Endothelial cell of umbilical vein (primary cell): ENCODE measurements around the gene SYT11. TPM values are rescaled to one million over a fixed set of nuclear protein-coding genes. Genes with fewer than 3 reads are reported as not detected.

Experiments used
- BruUV-seq: library from RNA; stranded (reverse); fragments of 400-500 nt; replicated peaks from 2 replicates; lab custom pipeline; 2021; lab: Mats Ljungman, UMichigan
- CTCF ChIA-PET: fragments of 300-600, 350-600 bp; sonication (Branson Sonifier 250); formaldehyde crosslinking; loops from one replicate; lab custom pipeline; 2021; ENCODE audit warnings: antibody characterized with exemption, inconsistent platforms; lab: Charles Lee
- POLR2A ChIA-PET: fragments of 300-600, 350-600 bp; sonication (Branson Sonifier 250); formaldehyde crosslinking; loops from one replicate; lab custom pipeline; 2021; ENCODE audit warnings: antibody characterized with exemption, inconsistent platforms; lab: Charles Lee
- DNase-seq: peaks from one replicate; pipeline ENCODE4 v3.0.0-alpha.2; 2011; ENCODE audit warnings: low read depth, low spot score
- FAIRE-seq: peaks from 2 replicates; lab custom pipeline; 2011; peaks lifted over from hg19 to GRCh38; lab: Jason Lieb, UNC
- H2AFZ ChIP-seq: 2 replicates; pipeline ENCODE4 v1.6.0; 2012; ENCODE audit warnings: low read depth, low read length, control low read depth, inconsistent platforms
- H3K27ac ChIP-seq: 2 replicates; pipeline ENCODE4 v1.5.1; 2011; ENCODE audit warnings: low read depth, mild to moderate bottlenecking, control low read depth, low read length, moderate library complexity; ENCODE audit not compliant: insufficient read depth
- H3K27me3 ChIP-seq, 2 experiments: 2 replicates each; pipeline versions ENCODE4 v1.6.0 to v1.6.1; 2011; ENCODE audit warnings: low read length in 2 of 2, mixed read lengths in 1 of 2; ENCODE audit not compliant: control insufficient read depth in 2 of 2, insufficient read depth in 2 of 2
- H3K36me3 ChIP-seq, 2 experiments: 2 replicates in 1 of 2; 3 replicates in 1 of 2; pipeline ENCODE4 v1.5.1; 2011; ENCODE audit warnings: low read length in 2 of 2, mild to moderate bottlenecking in 1 of 2, moderate library complexity in 1 of 2; ENCODE audit not compliant: control insufficient read depth in 2 of 2, insufficient read depth in 2 of 2; ENCODE audit errors: extremely low read depth in 1 of 2
- H3K4me1 ChIP-seq: 3 replicates; pipeline ENCODE4 v1.5.1; 2011; ENCODE audit warnings: mild to moderate bottlenecking, low read length; ENCODE audit not compliant: control insufficient read depth, insufficient read depth; ENCODE audit errors: extremely low read depth
- H3K4me2 ChIP-seq: 2 replicates; pipeline ENCODE4 v1.6.1; 2011; ENCODE audit warnings: low read length, control low read depth, mixed read lengths; ENCODE audit not compliant: insufficient read depth
- H3K4me3 ChIP-seq, 3 experiments: fragments of 200-600 bp in 1 of 3; sonication (generic), shearing (Covaris generic) in 1 of 3; replicated peaks in 1 of 3; 2 replicates each; pipeline ENCODE4 v1.5.1; 2011 to 2016; ENCODE audit warnings: control low read depth in 3 of 3, low read length in 3 of 3, mild to moderate bottlenecking in 2 of 3, inconsistent platforms in 1 of 3, low read depth in 1 of 3, moderate library complexity in 1 of 3; ENCODE audit not compliant: insufficient read depth in 1 of 3
- H3K79me2 ChIP-seq: 2 replicates; pipeline ENCODE4 v1.6.0; 2012; ENCODE audit warnings: low read length, inconsistent platforms; ENCODE audit not compliant: control insufficient read depth, insufficient read depth
- H3K9ac ChIP-seq: replicated peaks from 2 replicates; pipeline ENCODE3; 2011; ENCODE audit warnings: low read length, control low read depth; ENCODE audit not compliant: insufficient read depth; ENCODE audit errors: extremely low read depth
- H3K9me1 ChIP-seq: replicated peaks from 3 replicates; pipeline ENCODE4 v1.6.0; 2011; ENCODE audit warnings: mild to moderate bottlenecking, low read length; ENCODE audit not compliant: control insufficient read depth, insufficient read depth; ENCODE audit errors: extremely low read depth
- H3K9me3 ChIP-seq: replicated peaks from 2 replicates; pipeline ENCODE4 v1.5.1; 2012; ENCODE audit warnings: low read length, inconsistent platforms; ENCODE audit not compliant: control insufficient read depth, insufficient read depth
- H4K20me1 ChIP-seq: replicated peaks from 2 replicates; pipeline ENCODE3; 2011; ENCODE audit warnings: mild to moderate bottlenecking, low read length; ENCODE audit not compliant: control insufficient read depth, insufficient read depth; ENCODE audit errors: extremely low read depth
- CTCF ChIP-seq, 2 donors: IDR thresholded peaks; 1 replicate in 1 of 2; 2 replicates in 1 of 2; pipeline ENCODE4 v1.5.1; 2011; ENCODE audit warnings: low read length in 2 of 2, mild to moderate bottlenecking in 2 of 2, moderate library complexity in 2 of 2, control low read depth in 1 of 2, inconsistent platforms in 1 of 2, low read depth in 1 of 2; ENCODE audit not compliant: insufficient read depth in 1 of 2; ENCODE audit errors: extremely low read depth in 1 of 2
- FOS ChIP-seq: IDR thresholded peaks from 2 replicates; pipeline ENCODE4 v1.6.1; 2011; ENCODE audit warnings: mild to moderate bottlenecking, low read length, moderate library complexity, borderline replicate concordance; ENCODE audit not compliant: insufficient read depth
- MAX ChIP-seq: IDR thresholded peaks from 2 replicates; pipeline ENCODE4 v1.6.1; 2011; ENCODE audit not compliant: insufficient read depth, insufficient read length
- POLR2A ChIP-seq: IDR thresholded peaks from 2 replicates; pipeline ENCODE4 v1.6.1; 2012; ENCODE audit warnings: low read depth, mild to moderate bottlenecking, control low read depth, low read length
- POLR2AphosphoS5 ChIP-seq: IDR thresholded peaks from 2 replicates; pipeline ENCODE4 v1.6.1; 2012; ENCODE audit warnings: low read depth, mild to moderate bottlenecking, control low read depth, low read length, moderate library complexity; ENCODE audit not compliant: insufficient read depth
- dilution Hi-C: fragments of 300-500 bp; cut with MboI; formaldehyde crosslinking; loops from one replicate; pipeline ENCODE4 v1.15.0; 2019; ENCODE audit warnings: low sequenced_read_pairs; ENCODE audit not compliant: extremely low pct_ligation_motif_present
- intact Hi-C: fragments of 100-400 bp; cut with micrococcal nuclease; formaldehyde crosslinking; loops from one replicate; pipeline ENCODE4 v1.10.0; 2022
- polyA plus RNA-seq, 4 experiments: library from polyadenylated mRNA; depleted of rRNA in 3 of 4; stranded (reverse) in 3 of 4; unstranded in 1 of 4; fragments of >200 nt; gene quantifications; 2 replicates each; pipeline versions ENCODE4 v1.2.1 to v1.2.3, GENCODE V29; 2011 to 2012; ENCODE audit warnings: missing spikeins in 1 of 4
- total RNA-seq: library from RNA; stranded (reverse); gene quantifications from 2 replicates; pipeline ENCODE4 v1.2.3, GENCODE V29; 2021

The SYT11 gene
- total and polyA plus RNA-seq, 2 donors (not counting 3 experiments of a cell fraction or from before 2014, with no cell fraction given): 28.2 to 36.5 TPM

- Histone ChIP-seq H4K20me1 (no peaks in the 10 kb centered on the region), H3K36me3 (peaks cover 13 to 20% of the 10 kb centered on the region in 2 experiments), H3K27ac (peak overlapping the region; percentile 69), H3K27me3 (no peaks in the 10 kb centered on the region), H3K9me3 (no peaks in the 10 kb centered on the region), H3K9ac (peak overlapping the region; percentile 74), H2AFZ (no peak overlapping the region), H3K4me1 (peaks cover 13% of the 10 kb centered on the region), H3K9me1 (no peaks in the 10 kb centered on the region), H3K4me2 (peak overlapping the region; percentile 93), H3K79me2 (peaks cover 20% of the 10 kb centered on the region), H3K4me3 (peak overlapping the region in 2 of 3 experiments; percentile 67 to 85)
- no TSS peak for BruUV-seq
- peak; percentile 79 for FAIRE-seq
- intact Hi-C loops: loop anchor here (1.0 kb wide), 1 partner anchor 51 kb away; the partner anchor contains the start of gene SYT11
- dilution Hi-C loops: no loop called here
- peak; percentile 25 for TF ChIP-seq FOS
- TF ChIP-seq MAX: no peak
- peak; percentile 36 for TF ChIP-seq POLR2A
- peak; percentile 52 for DNase-seq
- ChIA-PET POLR2A (interaction anchor here (1.4 kb wide), 1 partner anchor 16 kb away, joined by 3 read pairs; no protein-coding TSS in a partner anchor), CTCF (interaction anchor here (0.9 to 1.1 kb wide), 3 partner anchors 13 to 80 kb away, joined by 4 to 7 read pairs (median 4); no protein-coding TSS in a partner anchor)
Measured at GRCh38 chr1:155909894-155910293, 50.5 kb downstream of the SYT11 start.

GRCh38 chr1:155910621-155911121 lies 51.3 kb downstream of the SYT11 start:
- peaks cover 9 to 21% of the 10 kb centered on the region in 2 experiments for H3K36me3 ChIP-seq
- POLR2A ChIA-PET: interaction anchor here (0.6 to 1.4 kb wide), 2 partner anchors 17 to 29 kb away, joined by 3 to 6 read pairs; no protein-coding TSS in a partner anchor

More at GRCh38 chr1:155910621-155911121, 51.3 kb downstream of the SYT11 start:
- FAIRE-seq: no peak
- H3K4me1 ChIP-seq: peaks cover 13% of the 10 kb centered on the region
- no TSS peak for BruUV-seq
- no peak for TF ChIP-seq FOS
- no peak for TF ChIP-seq CTCF (IDR thresholded peaks at IDR 0.05; ENCODE audit: extremely low read depth in 1 of 2, insufficient read depth in 1 of 2, low read depth in 1 of 2, low read length in 2 of 2)
- no peak for TF ChIP-seq POLR2AphosphoS5
- H3K9me3 ChIP-seq: no peaks in the 10 kb centered on the region
- H3K27ac ChIP-seq: peak overlapping the region; percentile 69
- no peaks in the 10 kb centered on the region for H3K27me3 ChIP-seq
- CTCF ChIA-PET: interaction anchor here (0.6 to 1.0 kb wide), 3 partner anchors 12 to 79 kb away, joined by 3 to 7 read pairs (median 4); no protein-coding TSS in a partner anchor
- dilution Hi-C loops: no loop called here
- peak overlapping the region; percentile 16 for H2AFZ ChIP-seq
- intact Hi-C loops: loop anchor here (1.0 kb wide), 1 partner anchor 51 kb away; the partner anchor contains the start of gene SYT11
- peak overlapping the region; percentile 74 for H3K9ac ChIP-seq
- DNase-seq: peak; percentile 67
- H3K79me2 ChIP-seq: peaks cover 20% of the 10 kb centered on the region
- no peaks in the 10 kb centered on the region for H3K9me1 ChIP-seq
- H4K20me1 ChIP-seq: no peaks in the 10 kb centered on the region
- H3K4me3 ChIP-seq: peak overlapping the region; percentile 61 to 85 (median 67)
- H3K4me2 ChIP-seq: peak overlapping the region; percentile 93
